Endothelial cell of hepatic sinusoid (primary cell): ENCODE measurements around the gene MZT2A.
"Not testable (repeated sequence)": the region's sequence is repeated elsewhere in the genome, so short reads cannot be mapped to it uniquely, and the experiment has no call there.

Experiments
- in situ Hi-C: cut with HindIII; loops from 2 replicates; pipeline ENCODE4 v1.10.0; 2017; ENCODE audit warnings: low sequenced_read_pairs

Gene MZT2A

GRCh38 chr2:131492418-131493198 lies 411 bp upstream of the MZT2A start:
- in situ Hi-C loops = no loop called here

GRCh38 chr2:131491469-131491836 lies 744 bp downstream of the MZT2A start:
- in situ Hi-C loops = not testable (repeated sequence)

GRCh38 chr2:131490616-131491468 lies 1.4 kb downstream of the MZT2A start:
- in situ Hi-C loops = not testable (repeated sequence)

GRCh38 chr2:131488306-131489205 lies 3.6 kb downstream of the MZT2A start:
- in situ Hi-C loops = no loop called here

- in situ Hi-C loops = not testable (repeated sequence)
Measured at GRCh38 chr2:131486201-131486902, 5.8 kb downstream of the MZT2A start.

GRCh38 chr2:131484906-131485460 lies 7.2 kb downstream of the MZT2A start:
- in situ Hi-C loops = not testable (repeated sequence)

GRCh38 chr2:131483981-131484820 lies 8.0 kb downstream of the MZT2A start:
- in situ Hi-C loops = not testable (repeated sequence)

GRCh38 chr2:131482506-131483155 lies 9.6 kb downstream of the MZT2A start:
- in situ Hi-C loops = not testable (repeated sequence)

- in situ Hi-C loops = not testable (repeated sequence)
Measured at GRCh38 chr2:131480351-131480750, 11.8 kb downstream of the MZT2A start.

GRCh38 chr2:131478850-131479461 lies 13.2 kb downstream of the MZT2A start:
- in situ Hi-C loops = not testable (repeated sequence)

GRCh38 chr2:131478074-131478849 lies 13.9 kb downstream of the MZT2A start:
- in situ Hi-C loops = not testable (repeated sequence)

- in situ Hi-C loops = not testable (repeated sequence)
Measured at GRCh38 chr2:131477227-131477626, 15.0 kb downstream of the MZT2A start.

- in situ Hi-C loops = not testable (repeated sequence)
Measured at GRCh38 chr2:131476363-131476762, 15.8 kb downstream of the MZT2A start.

- in situ Hi-C loops = no loop called here
Measured at GRCh38 chr2:131475831-131476230, 16.4 kb downstream of the MZT2A start, which contains the start of gene TUBA3D. TSS of gene TUBA3D (plus strand) at chr2:131476119. CDS start at chr2:131476200, 81 bp downstream.

- in situ Hi-C loops = not testable (repeated sequence)
Measured at GRCh38 chr2:131473266-131473665, 18.9 kb downstream of the MZT2A start.

GRCh38 chr2:131471624-131472023 lies 20.6 kb downstream of the MZT2A start:
- in situ Hi-C loops = not testable (repeated sequence)

GRCh38 chr2:131470944-131471343 lies 21.3 kb downstream of the MZT2A start:
- in situ Hi-C loops = not testable (repeated sequence)
